ENCODE measurements around the gene PTGER1. TPM values are rescaled to one million over a fixed set of nuclear protein-coding genes. Genes with fewer than 3 reads are reported as not detected.

PTGER1 gene
- total and polyA plus RNA-seq, 9 of the 15 experiments (the other 6 are each of a cell fraction or from before 2014, with no cell fraction given) = 0.06 to 0.36 (median 0.31) TPM; not detected in 5

GRCh38 chr19:14510311-14511228, 35.4 kb upstream of the PTGER1 start (continued):
- TF ChIP-seq HDAC6 (IDR thresholded peaks at IDR 0.05; ENCODE audit: low read depth, low read length) = no peak
- no peak for TF ChIP-seq POLR2A (conservative IDR thresholded peaks at IDR 0.05)
- TF ChIP-seq CEBPB (tag; IDR thresholded peaks at IDR 0.05) = peak; percentile 63
- TF ChIP-seq TEAD4 (IDR thresholded peaks at IDR 0.05; ENCODE audit: low read length) = no peak
- no peak for TF ChIP-seq TEAD4 (CRISPR knock-in tag; IDR thresholded peaks at IDR 0.05; ENCODE audit: borderline replicate concordance)
- no peak for TF ChIP-seq ZNF75A (CRISPR knock-in tag; IDR thresholded peaks at IDR 0.05)
- no peak for TF ChIP-seq BRF1 (IDR thresholded peaks at IDR 0.05; ENCODE audit: borderline replicate concordance, extremely low read depth, insufficient read length)
- TF ChIP-seq, protein P1, sequence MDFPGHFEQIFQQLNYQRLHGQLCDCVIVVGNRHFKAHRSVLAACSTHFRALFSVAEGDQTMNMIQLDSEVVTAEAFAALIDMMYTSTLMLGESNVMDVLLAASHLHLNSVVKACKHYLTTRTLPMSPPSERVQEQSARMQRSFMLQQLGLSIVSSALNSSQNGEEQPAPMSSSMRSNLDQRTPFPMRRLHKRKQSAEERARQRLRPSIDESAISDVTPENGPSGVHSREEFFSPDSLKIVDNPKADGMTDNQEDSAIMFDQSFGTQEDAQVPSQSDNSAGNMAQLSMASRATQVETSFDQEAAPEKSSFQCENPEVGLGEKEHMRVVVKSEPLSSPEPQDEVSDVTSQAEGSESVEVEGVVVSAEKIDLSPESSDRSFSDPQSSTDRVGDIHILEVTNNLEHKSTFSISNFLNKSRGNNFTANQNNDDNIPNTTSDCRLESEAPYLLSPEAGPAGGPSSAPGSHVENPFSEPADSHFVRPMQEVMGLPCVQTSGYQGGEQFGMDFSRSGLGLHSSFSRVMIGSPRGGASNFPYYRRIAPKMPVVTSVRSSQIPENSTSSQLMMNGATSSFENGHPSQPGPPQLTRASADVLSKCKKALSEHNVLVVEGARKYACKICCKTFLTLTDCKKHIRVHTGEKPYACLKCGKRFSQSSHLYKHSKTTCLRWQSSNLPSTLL (IDR thresholded peaks at IDR 0.05) = no peak
- TF ChIP-seq HMGN3 (IDR thresholded peaks at IDR 0.05; ENCODE audit: borderline replicate concordance, extremely low read depth, insufficient read length, low read depth, low read length) = no peak
- TF ChIP-seq, protein P2, sequence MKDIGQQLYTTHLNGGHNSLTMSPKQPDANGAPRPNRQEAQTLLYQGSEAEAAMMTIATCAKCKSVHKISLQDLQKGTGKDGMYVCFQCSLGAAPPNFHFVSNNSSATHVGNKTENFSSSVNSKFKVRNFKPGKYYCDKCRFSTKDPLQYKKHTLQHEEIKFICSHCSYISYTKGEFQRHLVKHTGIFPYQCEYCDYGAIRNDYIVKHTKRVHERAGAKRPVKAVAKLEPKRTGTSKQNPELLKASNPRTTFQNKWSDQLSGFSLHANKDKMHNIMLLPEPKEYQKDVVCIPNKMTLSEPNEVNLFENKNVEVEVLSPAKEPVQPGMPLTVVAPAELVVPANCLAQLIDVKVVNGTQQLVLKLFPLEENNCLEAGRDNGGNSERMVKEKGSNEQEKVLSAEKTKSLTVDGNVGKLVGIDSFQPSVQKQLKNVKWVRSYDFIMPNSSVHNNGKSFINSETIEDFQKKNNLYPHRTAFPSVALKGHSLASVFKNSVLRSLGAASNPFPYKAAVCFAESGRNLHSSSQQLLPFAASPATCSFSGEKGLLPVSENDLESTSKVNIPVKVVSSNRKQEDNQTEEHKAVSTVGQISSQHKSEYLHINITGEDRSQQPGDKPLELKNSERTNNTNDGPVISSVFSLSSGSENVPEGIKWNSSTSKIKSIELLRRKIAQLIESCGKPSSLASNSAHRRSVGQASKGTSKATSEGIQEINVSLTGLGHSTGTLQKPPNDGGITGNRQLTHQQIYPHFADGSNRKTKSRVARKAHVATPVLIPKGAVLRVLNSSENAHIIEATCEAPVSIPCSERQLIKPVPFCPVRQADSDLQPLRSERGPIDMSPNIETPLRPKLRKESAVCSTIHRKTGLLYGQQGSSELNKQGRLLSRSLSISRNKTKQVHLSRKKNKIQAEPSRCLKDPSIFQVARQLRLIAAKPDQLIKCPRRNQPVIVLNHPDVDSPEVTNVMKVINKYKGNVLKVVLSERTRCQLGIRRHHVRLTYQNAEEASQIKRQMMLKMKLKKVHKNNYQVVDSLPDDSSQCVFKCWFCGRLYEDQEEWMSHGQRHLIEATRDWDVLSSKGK (CRISPR knock-in tag; IDR thresholded peaks at IDR 0.05) = no peak
- TF ChIP-seq ELF4 (CRISPR knock-in tag; IDR thresholded peaks at IDR 0.05) = no peak
- TF ChIP-seq ZBED1 (IDR thresholded peaks at IDR 0.05) = no peak
- no peak for TF ChIP-seq FOXP1 (CRISPR knock-in tag; IDR thresholded peaks at IDR 0.05)
- no peak for TF ChIP-seq WHSC1 (IDR thresholded peaks at IDR 0.05; ENCODE audit: low read length)
- TF ChIP-seq, protein P3, sequence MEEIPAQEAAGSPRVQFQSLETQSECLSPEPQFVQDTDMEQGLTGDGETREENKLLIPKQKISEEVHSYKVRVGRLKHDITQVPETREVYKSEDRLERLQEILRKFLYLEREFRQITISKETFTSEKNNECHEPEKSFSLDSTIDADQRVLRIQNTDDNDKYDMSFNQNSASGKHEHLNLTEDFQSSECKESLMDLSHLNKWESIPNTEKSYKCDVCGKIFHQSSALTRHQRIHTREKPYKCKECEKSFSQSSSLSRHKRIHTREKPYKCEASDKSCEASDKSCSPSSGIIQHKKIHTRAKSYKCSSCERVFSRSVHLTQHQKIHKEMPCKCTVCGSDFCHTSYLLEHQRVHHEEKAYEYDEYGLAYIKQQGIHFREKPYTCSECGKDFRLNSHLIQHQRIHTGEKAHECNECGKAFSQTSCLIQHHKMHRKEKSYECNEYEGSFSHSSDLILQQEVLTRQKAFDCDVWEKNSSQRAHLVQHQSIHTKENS (CRISPR knock-in tag; IDR thresholded peaks at IDR 0.05) = no peak
- no peak for TF ChIP-seq KAT8 (IDR thresholded peaks at IDR 0.05; ENCODE audit: low read depth)
- TF ChIP-seq, protein P4, sequence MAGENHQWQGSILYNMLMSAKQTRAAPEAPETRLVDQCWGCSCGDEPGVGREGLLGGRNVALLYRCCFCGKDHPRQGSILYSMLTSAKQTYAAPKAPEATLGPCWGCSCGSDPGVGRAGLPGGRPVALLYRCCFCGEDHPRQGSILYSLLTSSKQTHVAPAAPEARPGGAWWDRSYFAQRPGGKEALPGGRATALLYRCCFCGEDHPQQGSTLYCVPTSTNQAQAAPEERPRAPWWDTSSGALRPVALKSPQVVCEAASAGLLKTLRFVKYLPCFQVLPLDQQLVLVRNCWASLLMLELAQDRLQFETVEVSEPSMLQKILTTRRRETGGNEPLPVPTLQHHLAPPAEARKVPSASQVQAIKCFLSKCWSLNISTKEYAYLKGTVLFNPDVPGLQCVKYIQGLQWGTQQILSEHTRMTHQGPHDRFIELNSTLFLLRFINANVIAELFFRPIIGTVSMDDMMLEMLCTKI (IDR thresholded peaks at IDR 0.05; ENCODE audit: partially characterized antibody) = no peak
- no peak for TF ChIP-seq MECOM (CRISPR knock-in tag; IDR thresholded peaks at IDR 0.05)
- TF ChIP-seq ZNF512 (tag; IDR thresholded peaks at IDR 0.05) = no peak
